ENCODE results near the gene IPO11.

DNA sequence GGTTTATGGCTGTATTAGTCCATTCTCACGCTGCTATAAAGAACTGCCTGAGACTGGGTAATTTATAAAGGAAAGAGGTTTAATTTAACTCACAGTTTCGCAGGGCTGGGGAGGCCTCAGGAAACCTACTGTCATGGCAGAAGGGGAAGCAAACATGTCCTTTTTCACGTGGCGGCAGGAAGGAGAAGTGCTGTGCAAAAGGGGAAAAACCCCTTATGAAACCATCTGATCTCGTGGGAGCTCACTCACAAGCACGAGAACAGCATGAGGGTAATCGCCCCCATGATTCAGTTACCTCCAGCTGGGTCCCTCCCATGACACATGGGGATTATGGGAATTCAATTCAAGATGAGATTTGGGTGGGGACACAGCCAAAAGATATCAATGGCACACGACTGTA is 180.0 kb downstream of the IPO11 start:
- TF ChIP-seq YY1 (IDR thresholded peaks at IDR 0.05; ENCODE audit: insufficient read depth, insufficient read length) = no peak
- TF ChIP-seq SUZ12 (IDR thresholded peaks at IDR 0.05; ENCODE audit: extremely low read depth, insufficient read depth, insufficient read length) = no peak

Data from NT2/D1 (cell line).